DND-41 (cell line): ENCODE results near the gene SPART.
"Not testable (repeated sequence)": the region's sequence is repeated elsewhere in the genome, so short reads cannot be mapped to it uniquely, and the experiment has no call there.

ENCODE experiments used
- ATAC-seq: fragments of 200-7000 bp; cut with Tn5 transposase; 3 replicates; pipeline ENCODE4 v1.9.1; 2021; ENCODE audit warnings: low read depth; ENCODE audit not compliant: insufficient read depth
- DNase-seq: peaks from one replicate; pipeline ENCODE4 v3.0.0-alpha.2; 2020
- H2AFZ ChIP-seq: 2 replicates; pipeline ENCODE4 v1.6.0; 2012; ENCODE audit warnings: low read depth, low read length
- H3K27ac ChIP-seq: 2 replicates; pipeline ENCODE4 v1.5.1; 2012; ENCODE audit warnings: low read length, inconsistent platforms
- H3K27me3 ChIP-seq: fragments of 200-600 bp; sonication (generic); 2 replicates; pipeline ENCODE4 v1.6.0; 2012; ENCODE audit warnings: low read length, mild to moderate bottlenecking, inconsistent platforms; ENCODE audit not compliant: insufficient read depth, poor library complexity
- H3K36me3 ChIP-seq: 2 replicates; pipeline ENCODE4 v1.5.1; 2012; ENCODE audit warnings: low read length, inconsistent platforms; ENCODE audit not compliant: insufficient read depth
- H3K4me1 ChIP-seq: 2 replicates; pipeline ENCODE4 v1.5.1; 2012; ENCODE audit warnings: mild to moderate bottlenecking, low read length; ENCODE audit not compliant: insufficient read depth
- H3K4me2 ChIP-seq: 2 replicates; pipeline ENCODE4 v1.6.0; 2012; ENCODE audit warnings: mild to moderate bottlenecking, moderate library complexity, low read length, inconsistent platforms; ENCODE audit not compliant: insufficient read depth
- H3K4me3 ChIP-seq, 2 experiments: fragments of 200-600 bp in 1 of 2; shearing (Covaris generic) in 1 of 2; 2 replicates each; pipeline ENCODE4 v1.5.1; 2012 to 2016; ENCODE audit warnings: inconsistent platforms in 2 of 2, low read length in 2 of 2, mild to moderate bottlenecking in 2 of 2, low read depth in 1 of 2, moderate library complexity in 1 of 2
- H3K79me2 ChIP-seq: 2 replicates; pipeline ENCODE4 v1.6.0; 2012; ENCODE audit warnings: low read length, inconsistent platforms; ENCODE audit not compliant: insufficient read depth
- H3K9ac ChIP-seq: 2 replicates; pipeline ENCODE4 v1.6.0; 2012; ENCODE audit warnings: low read depth, mild to moderate bottlenecking, inconsistent platforms, low read length, moderate library complexity
- H3K9me3 ChIP-seq: 2 replicates; pipeline ENCODE4 v1.5.1; 2012; ENCODE audit warnings: low read length, moderate library complexity, mild to moderate bottlenecking, inconsistent platforms; ENCODE audit not compliant: insufficient read depth, severe bottlenecking
- H4K20me1 ChIP-seq: 2 replicates; pipeline ENCODE4 v1.6.0; 2012; ENCODE audit warnings: low read length; ENCODE audit not compliant: insufficient read depth
- EZH2 ChIP-seq: IDR thresholded peaks from 3 replicates; pipeline ENCODE4 v1.6.1; 2012; ENCODE audit warnings: borderline replicate concordance, low read depth, mild to moderate bottlenecking, moderate library complexity, low read length, inconsistent platforms; ENCODE audit not compliant: severe bottlenecking
- TF ChIP-seq, protein P1 (sequence below): IDR thresholded peaks from 2 replicates; pipeline ENCODE4 v1.5.1; 2012; ENCODE audit warnings: borderline replicate concordance, low read length, moderate library complexity, mild to moderate bottlenecking; ENCODE audit not compliant: poor library complexity, severe bottlenecking; ENCODE audit errors: extremely low read depth

The SPART gene

DNA sequence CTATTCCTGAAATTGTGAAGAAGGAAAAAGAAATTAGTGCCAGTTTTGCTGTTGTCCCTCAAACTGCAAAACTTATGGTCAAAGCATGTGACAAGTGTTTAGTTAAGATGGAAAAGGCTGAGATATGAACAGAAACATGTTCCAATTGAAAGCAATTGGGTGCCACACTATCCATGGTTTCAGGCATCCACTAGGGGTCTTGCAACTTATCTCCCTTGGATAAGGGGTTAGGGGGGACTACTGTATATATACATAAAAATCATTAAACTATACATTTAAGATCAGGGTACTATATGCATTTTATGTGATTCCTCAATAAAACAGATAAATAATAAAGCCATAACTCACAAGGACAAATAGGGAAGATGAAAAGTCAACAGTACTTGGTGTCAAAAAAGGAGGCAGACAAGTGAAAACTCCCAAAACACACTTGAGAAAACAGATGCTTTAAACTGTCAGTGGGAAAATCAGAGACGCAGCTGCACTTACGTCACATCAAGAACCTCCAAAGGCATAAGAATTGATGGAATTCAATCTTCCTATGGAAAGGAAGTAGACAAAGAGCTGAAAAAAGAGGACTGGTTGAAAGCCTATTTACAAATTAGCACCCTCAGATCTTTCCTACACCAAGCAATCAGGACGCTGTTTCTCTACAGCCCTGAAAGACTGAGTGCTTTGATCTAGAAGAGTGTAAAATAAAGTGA lies 8.1 kb downstream of the SPART start:
- no peaks in the 10 kb centered on the region for H3K27me3 ChIP-seq
- no peak for TF ChIP-seq EZH2
- TF ChIP-seq, protein P1, sequence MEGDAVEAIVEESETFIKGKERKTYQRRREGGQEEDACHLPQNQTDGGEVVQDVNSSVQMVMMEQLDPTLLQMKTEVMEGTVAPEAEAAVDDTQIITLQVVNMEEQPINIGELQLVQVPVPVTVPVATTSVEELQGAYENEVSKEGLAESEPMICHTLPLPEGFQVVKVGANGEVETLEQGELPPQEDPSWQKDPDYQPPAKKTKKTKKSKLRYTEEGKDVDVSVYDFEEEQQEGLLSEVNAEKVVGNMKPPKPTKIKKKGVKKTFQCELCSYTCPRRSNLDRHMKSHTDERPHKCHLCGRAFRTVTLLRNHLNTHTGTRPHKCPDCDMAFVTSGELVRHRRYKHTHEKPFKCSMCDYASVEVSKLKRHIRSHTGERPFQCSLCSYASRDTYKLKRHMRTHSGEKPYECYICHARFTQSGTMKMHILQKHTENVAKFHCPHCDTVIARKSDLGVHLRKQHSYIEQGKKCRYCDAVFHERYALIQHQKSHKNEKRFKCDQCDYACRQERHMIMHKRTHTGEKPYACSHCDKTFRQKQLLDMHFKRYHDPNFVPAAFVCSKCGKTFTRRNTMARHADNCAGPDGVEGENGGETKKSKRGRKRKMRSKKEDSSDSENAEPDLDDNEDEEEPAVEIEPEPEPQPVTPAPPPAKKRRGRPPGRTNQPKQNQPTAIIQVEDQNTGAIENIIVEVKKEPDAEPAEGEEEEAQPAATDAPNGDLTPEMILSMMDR, result no peak
- H3K27ac ChIP-seq, result no peak overlapping the region
- H3K79me2 ChIP-seq, result no peaks in the 10 kb centered on the region
- no peak overlapping the region for H2AFZ ChIP-seq
- no peak overlapping the region for H3K4me2 ChIP-seq
- H3K4me3 ChIP-seq, result no peak overlapping the region
- no peak overlapping the region for H3K9ac ChIP-seq
- ATAC-seq (no peak), DNase-seq (no peak)
- no peaks in the 10 kb centered on the region for H3K36me3 ChIP-seq
- H4K20me1 ChIP-seq, result no peaks in the 10 kb centered on the region
- no peaks in the 10 kb centered on the region for H3K9me3 ChIP-seq
- H3K4me1 ChIP-seq, result no peaks in the 10 kb centered on the region

DNA sequence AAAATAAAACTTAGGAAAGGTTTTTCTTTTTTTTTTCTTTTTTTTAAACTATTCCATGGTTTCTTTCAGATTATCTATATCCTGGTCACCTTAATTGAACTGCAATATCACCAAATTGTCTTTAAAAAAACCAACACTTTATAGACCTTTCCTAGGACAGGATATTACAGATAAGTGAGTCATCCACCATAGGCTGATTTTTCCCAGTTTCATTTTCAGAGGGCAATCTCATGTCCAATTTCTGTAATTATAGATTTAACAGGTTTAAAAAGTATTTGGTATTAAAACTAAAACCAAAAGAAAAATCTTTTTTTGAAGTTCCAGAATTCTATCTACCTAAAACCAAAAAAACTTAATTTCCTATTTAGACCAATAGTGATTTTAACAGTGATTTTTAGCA lies 13.2 kb downstream of the SPART start:
- H3K4me1 ChIP-seq, result no peaks in the 10 kb centered on the region
- no peak overlapping the region for H3K4me3 ChIP-seq
- no peaks in the 10 kb centered on the region for H3K9me3 ChIP-seq
- H4K20me1 ChIP-seq, result no peaks in the 10 kb centered on the region
- H3K27me3 ChIP-seq, result no peaks in the 10 kb centered on the region
- TF ChIP-seq, protein P1, result no peak
- TF ChIP-seq EZH2, result no peak
- H3K79me2 ChIP-seq, result no peaks in the 10 kb centered on the region
- H2AFZ ChIP-seq, result no peak overlapping the region
- DNase-seq (no peak), ATAC-seq (no peak)
- H3K27ac ChIP-seq, result no peak overlapping the region
- no peak overlapping the region for H3K4me2 ChIP-seq
- H3K36me3 ChIP-seq, result no peaks in the 10 kb centered on the region
- no peak overlapping the region for H3K9ac ChIP-seq

DNA sequence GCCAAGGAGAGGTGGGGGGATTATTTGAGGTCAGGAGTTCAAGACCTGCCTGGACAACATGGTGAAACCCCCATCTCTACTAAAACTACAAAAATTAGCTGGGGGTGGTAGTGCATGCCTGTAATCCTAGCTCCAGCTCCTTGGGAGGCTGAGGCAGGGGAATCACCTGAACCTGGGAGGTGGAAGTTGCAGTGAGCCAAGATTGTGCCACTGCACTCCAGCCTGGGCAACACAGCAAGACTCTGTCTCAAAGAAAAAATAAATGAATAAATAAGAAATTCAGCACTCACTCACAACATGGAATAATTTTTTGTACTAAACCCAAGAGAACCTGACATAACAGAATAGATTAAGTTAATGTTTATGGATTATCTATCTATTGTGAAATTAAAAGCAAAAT lies 13.9 kb downstream of the SPART start:
- DNase-seq, ATAC-seq: not testable (repeated sequence)

GRCh38 chr13:36331280-36331679 lies 14.9 kb downstream of the SPART start:
- ATAC-seq (no peak), DNase-seq (no peak)
- no peak overlapping the region for H3K9ac ChIP-seq
- no peaks in the 10 kb centered on the region for H3K4me1 ChIP-seq
- no peak overlapping the region for H3K4me3 ChIP-seq
- no peaks in the 10 kb centered on the region for H4K20me1 ChIP-seq
- H2AFZ ChIP-seq, result no peak overlapping the region
- no peaks in the 10 kb centered on the region for H3K79me2 ChIP-seq
- H3K4me2 ChIP-seq, result no peak overlapping the region
- no peaks in the 10 kb centered on the region for H3K27me3 ChIP-seq
- no peak for TF ChIP-seq EZH2
- TF ChIP-seq, protein P1, result no peak
- no peaks in the 10 kb centered on the region for H3K9me3 ChIP-seq
- H3K27ac ChIP-seq, result no peak overlapping the region
- H3K36me3 ChIP-seq, result no peaks in the 10 kb centered on the region

More for the DNA sequence above, 13.9 kb downstream of the SPART start:
- H3K36me3 ChIP-seq, H3K4me1 ChIP-seq, H2AFZ ChIP-seq, H3K27ac ChIP-seq, H3K4me3 ChIP-seq, H3K79me2 ChIP-seq, H3K9me3 ChIP-seq, H3K4me2 ChIP-seq, H3K27me3 ChIP-seq, H4K20me1 ChIP-seq, H3K9ac ChIP-seq: not testable (repeated sequence)
